Endothelial cell of umbilical vein (primary cell): ENCODE results near the gene SLC23A1. TPM values are rescaled to one million over a fixed set of nuclear protein-coding genes. Genes with fewer than 3 reads are reported as not detected.

Experiments
- BruUV-seq: library from RNA; stranded (reverse); fragments of 400-500 nt; replicated peaks from 2 replicates; lab custom pipeline; 2021; lab: Mats Ljungman, UMichigan
- CTCF ChIA-PET: fragments of 300-600, 350-600 bp; sonication (Branson Sonifier 250); formaldehyde crosslinking; loops from one replicate; lab custom pipeline; 2021; ENCODE audit warnings: antibody characterized with exemption, inconsistent platforms; lab: Charles Lee
- POLR2A ChIA-PET: fragments of 300-600, 350-600 bp; sonication (Branson Sonifier 250); formaldehyde crosslinking; loops from one replicate; lab custom pipeline; 2021; ENCODE audit warnings: antibody characterized with exemption, inconsistent platforms; lab: Charles Lee
- DNase-seq: peaks from one replicate; pipeline ENCODE4 v3.0.0-alpha.2; 2011; ENCODE audit warnings: low read depth, low spot score
- FAIRE-seq: peaks from 2 replicates; lab custom pipeline; 2011; peaks lifted over from hg19 to GRCh38; lab: Jason Lieb, UNC
- H2AFZ ChIP-seq: 2 replicates; pipeline ENCODE4 v1.6.0; 2012; ENCODE audit warnings: low read depth, low read length, control low read depth, inconsistent platforms
- H3K27ac ChIP-seq: 2 replicates; pipeline ENCODE4 v1.5.1; 2011; ENCODE audit warnings: low read depth, mild to moderate bottlenecking, control low read depth, low read length, moderate library complexity; ENCODE audit not compliant: insufficient read depth
- H3K27me3 ChIP-seq, 2 experiments: 2 replicates each; pipeline versions ENCODE4 v1.6.0 to v1.6.1; 2011; ENCODE audit warnings: low read length in 2 of 2, mixed read lengths in 1 of 2; ENCODE audit not compliant: control insufficient read depth in 2 of 2, insufficient read depth in 2 of 2
- H3K36me3 ChIP-seq, 2 experiments: 2 replicates in 1 of 2; 3 replicates in 1 of 2; pipeline ENCODE4 v1.5.1; 2011; ENCODE audit warnings: low read length in 2 of 2, mild to moderate bottlenecking in 1 of 2, moderate library complexity in 1 of 2; ENCODE audit not compliant: control insufficient read depth in 2 of 2, insufficient read depth in 2 of 2; ENCODE audit errors: extremely low read depth in 1 of 2
- H3K4me1 ChIP-seq: 3 replicates; pipeline ENCODE4 v1.5.1; 2011; ENCODE audit warnings: mild to moderate bottlenecking, low read length; ENCODE audit not compliant: control insufficient read depth, insufficient read depth; ENCODE audit errors: extremely low read depth
- H3K4me2 ChIP-seq: 2 replicates; pipeline ENCODE4 v1.6.1; 2011; ENCODE audit warnings: low read length, control low read depth, mixed read lengths; ENCODE audit not compliant: insufficient read depth
- H3K4me3 ChIP-seq, 3 experiments: fragments of 200-600 bp in 1 of 3; sonication (generic), shearing (Covaris generic) in 1 of 3; replicated peaks in 1 of 3; 2 replicates each; pipeline ENCODE4 v1.5.1; 2011 to 2016; ENCODE audit warnings: control low read depth in 3 of 3, low read length in 3 of 3, mild to moderate bottlenecking in 2 of 3, inconsistent platforms in 1 of 3, low read depth in 1 of 3, moderate library complexity in 1 of 3; ENCODE audit not compliant: insufficient read depth in 1 of 3
- H3K79me2 ChIP-seq: 2 replicates; pipeline ENCODE4 v1.6.0; 2012; ENCODE audit warnings: low read length, inconsistent platforms; ENCODE audit not compliant: control insufficient read depth, insufficient read depth
- H3K9ac ChIP-seq: replicated peaks from 2 replicates; pipeline ENCODE3; 2011; ENCODE audit warnings: low read length, control low read depth; ENCODE audit not compliant: insufficient read depth; ENCODE audit errors: extremely low read depth
- H3K9me1 ChIP-seq: replicated peaks from 3 replicates; pipeline ENCODE4 v1.6.0; 2011; ENCODE audit warnings: mild to moderate bottlenecking, low read length; ENCODE audit not compliant: control insufficient read depth, insufficient read depth; ENCODE audit errors: extremely low read depth
- H3K9me3 ChIP-seq: replicated peaks from 2 replicates; pipeline ENCODE4 v1.5.1; 2012; ENCODE audit warnings: low read length, inconsistent platforms; ENCODE audit not compliant: control insufficient read depth, insufficient read depth
- H4K20me1 ChIP-seq: replicated peaks from 2 replicates; pipeline ENCODE3; 2011; ENCODE audit warnings: mild to moderate bottlenecking, low read length; ENCODE audit not compliant: control insufficient read depth, insufficient read depth; ENCODE audit errors: extremely low read depth
- GATA2 ChIP-seq: IDR thresholded peaks from 2 replicates; pipeline ENCODE4 v1.7.0; 2011; ENCODE audit warnings: low read depth, mild to moderate bottlenecking, moderate library complexity, mixed read lengths, low read length; ENCODE audit not compliant: insufficient read length, insufficient read depth
- POLR2AphosphoS5 ChIP-seq: IDR thresholded peaks from 2 replicates; pipeline ENCODE4 v1.6.1; 2012; ENCODE audit warnings: low read depth, mild to moderate bottlenecking, control low read depth, low read length, moderate library complexity; ENCODE audit not compliant: insufficient read depth
- dilution Hi-C: fragments of 300-500 bp; cut with MboI; formaldehyde crosslinking; loops from one replicate; pipeline ENCODE4 v1.15.0; 2019; ENCODE audit warnings: low sequenced_read_pairs; ENCODE audit not compliant: extremely low pct_ligation_motif_present
- intact Hi-C: fragments of 100-400 bp; cut with micrococcal nuclease; formaldehyde crosslinking; loops from one replicate; pipeline ENCODE4 v1.10.0; 2022
- polyA plus RNA-seq, 4 experiments: library from polyadenylated mRNA; depleted of rRNA in 3 of 4; stranded (reverse) in 3 of 4; unstranded in 1 of 4; fragments of >200 nt; gene quantifications; 2 replicates each; pipeline versions ENCODE4 v1.2.1 to v1.2.3, GENCODE V29; 2011 to 2012; ENCODE audit warnings: missing spikeins in 1 of 4
- total RNA-seq: library from RNA; stranded (reverse); gene quantifications from 2 replicates; pipeline ENCODE4 v1.2.3, GENCODE V29; 2021
- TF ChIP-seq, protein P1 (sequence below): IDR thresholded peaks from 2 replicates; pipeline ENCODE4 v1.6.1; 2011; ENCODE audit not compliant: insufficient read depth, insufficient read length
- TF ChIP-seq, protein P2 (sequence below), 2 donors: IDR thresholded peaks; 1 replicate in 1 of 2; 2 replicates in 1 of 2; pipeline ENCODE4 v1.5.1; 2011; ENCODE audit warnings: low read length in 2 of 2, mild to moderate bottlenecking in 2 of 2, moderate library complexity in 2 of 2, control low read depth in 1 of 2, inconsistent platforms in 1 of 2, low read depth in 1 of 2; ENCODE audit not compliant: insufficient read depth in 1 of 2; ENCODE audit errors: extremely low read depth in 1 of 2

Gene SLC23A1
- total and polyA plus RNA-seq, 2 donors (not counting 3 experiments of a cell fraction or from before 2014, with no cell fraction given): not detected

DNA sequence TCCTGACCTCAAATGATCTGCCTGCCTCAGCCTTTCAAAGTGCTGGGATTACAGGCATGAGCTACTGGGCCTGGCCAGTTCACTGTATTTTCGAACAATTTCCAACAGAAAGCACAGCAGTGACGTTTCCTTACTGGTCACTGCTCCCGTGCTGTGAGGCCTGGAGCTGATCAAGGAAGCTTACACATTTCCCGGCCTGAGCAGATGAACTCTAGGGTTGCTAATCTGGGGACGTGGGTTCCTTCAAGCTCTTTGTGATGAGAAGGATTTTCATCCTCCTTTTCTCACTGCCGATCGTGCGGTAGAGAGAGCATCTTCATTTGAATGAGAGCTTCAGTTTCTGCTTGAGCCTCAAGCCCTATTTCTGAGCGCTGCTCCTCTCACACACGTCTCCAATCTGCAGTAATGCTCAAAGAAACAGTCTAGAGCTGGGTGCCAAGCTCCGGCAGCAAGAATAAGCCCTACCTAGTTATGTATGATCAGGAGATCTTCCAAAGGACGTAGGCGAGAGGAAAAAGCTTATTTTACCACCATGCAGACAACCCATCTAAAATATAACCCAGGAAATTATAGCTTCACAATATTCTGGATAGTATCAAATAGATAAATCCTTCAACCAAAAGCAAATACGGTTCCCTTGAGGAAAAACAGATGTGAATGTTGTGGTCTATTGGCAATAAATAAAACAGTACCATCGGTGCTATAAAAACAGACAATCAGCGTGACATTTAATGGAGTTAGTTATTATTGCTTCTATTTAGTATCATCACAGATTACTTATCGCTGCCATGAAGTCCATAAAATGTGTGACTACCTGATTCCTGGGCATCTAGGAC is 28.1 kb upstream of the SLC23A1 start:
- no peak for FAIRE-seq
- Histone ChIP-seq H3K9ac (no peak overlapping the region), H3K9me1 (no peaks in the 10 kb centered on the region), H3K36me3 (peaks cover 2 to 7% of the 10 kb centered on the region in 2 experiments), H3K4me3 (no peak overlapping the region), H3K4me2 (no peak overlapping the region), H2AFZ (no peak overlapping the region), H3K4me1 (no peaks in the 10 kb centered on the region), H4K20me1 (no peaks in the 10 kb centered on the region), H3K9me3 (no peaks in the 10 kb centered on the region), H3K27me3 (no peaks in the 10 kb centered on the region), H3K27ac (no peak overlapping the region), H3K79me2 (no peaks in the 10 kb centered on the region)
- intact Hi-C loops: no loop called here
- TF ChIP-seq POLR2AphosphoS5 (no peak), GATA2 (no peak)
- TF ChIP-seq, protein P1, sequence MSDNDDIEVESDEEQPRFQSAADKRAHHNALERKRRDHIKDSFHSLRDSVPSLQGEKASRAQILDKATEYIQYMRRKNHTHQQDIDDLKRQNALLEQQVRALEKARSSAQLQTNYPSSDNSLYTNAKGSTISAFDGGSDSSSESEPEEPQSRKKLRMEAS: no peak
- TF ChIP-seq, protein P2, sequence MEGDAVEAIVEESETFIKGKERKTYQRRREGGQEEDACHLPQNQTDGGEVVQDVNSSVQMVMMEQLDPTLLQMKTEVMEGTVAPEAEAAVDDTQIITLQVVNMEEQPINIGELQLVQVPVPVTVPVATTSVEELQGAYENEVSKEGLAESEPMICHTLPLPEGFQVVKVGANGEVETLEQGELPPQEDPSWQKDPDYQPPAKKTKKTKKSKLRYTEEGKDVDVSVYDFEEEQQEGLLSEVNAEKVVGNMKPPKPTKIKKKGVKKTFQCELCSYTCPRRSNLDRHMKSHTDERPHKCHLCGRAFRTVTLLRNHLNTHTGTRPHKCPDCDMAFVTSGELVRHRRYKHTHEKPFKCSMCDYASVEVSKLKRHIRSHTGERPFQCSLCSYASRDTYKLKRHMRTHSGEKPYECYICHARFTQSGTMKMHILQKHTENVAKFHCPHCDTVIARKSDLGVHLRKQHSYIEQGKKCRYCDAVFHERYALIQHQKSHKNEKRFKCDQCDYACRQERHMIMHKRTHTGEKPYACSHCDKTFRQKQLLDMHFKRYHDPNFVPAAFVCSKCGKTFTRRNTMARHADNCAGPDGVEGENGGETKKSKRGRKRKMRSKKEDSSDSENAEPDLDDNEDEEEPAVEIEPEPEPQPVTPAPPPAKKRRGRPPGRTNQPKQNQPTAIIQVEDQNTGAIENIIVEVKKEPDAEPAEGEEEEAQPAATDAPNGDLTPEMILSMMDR (IDR thresholded peaks at IDR 0.05; ENCODE audit: extremely low read depth in 1 of 2, insufficient read depth in 1 of 2, low read depth in 1 of 2, low read length in 2 of 2): no peak
- CTCF ChIA-PET: interaction anchor here (0.8 to 2.4 kb wide), 4 partner anchors 9 to 102 kb away, joined by 3 to 7 read pairs (median 5); no protein-coding TSS in a partner anchor
- dilution Hi-C loops: loop anchor here (10.0 kb wide), 1 partner anchor 114 kb away; no protein-coding TSS in a partner anchor
- POLR2A ChIA-PET: interaction anchor here (0.5 kb wide), 1 partner anchor 110 kb away, joined by 3 read pairs; no protein-coding TSS in a partner anchor
- no TSS peak for BruUV-seq
- no peak for DNase-seq
